ENCODE results near the gene DZIP3.
"Not testable (repeated sequence)": the region's sequence is repeated elsewhere in the genome, so short reads cannot be mapped to it uniquely, and the experiment has no call there.

The DZIP3 gene

GRCh38 chr3:108672701-108673100 is 83.2 kb downstream of the DZIP3 start:
- ATAC-seq (replicated peaks) (no peak), DNase-seq (no peak)
- Mint-ChIP-seq H3K27me3 (no peaks in the 10 kb centered on the region), H3K9me3 (no peaks in the 10 kb centered on the region), H3K36me3 (ENCODE audit: insufficient read depth) (peaks cover 6% of the 10 kb centered on the region), H3K4me3 (no peak overlapping the region), H3K27ac (no peak overlapping the region), H3K4me1 (ENCODE audit: low read depth in 2 of 2) (no peaks in the 10 kb centered on the region)

- no peaks in the 10 kb centered on the region for H3K27me3 Mint-ChIP-seq
- H3K36me3 Mint-ChIP-seq (ENCODE audit: insufficient read depth): peaks cover 6% of the 10 kb centered on the region
- no peaks in the 10 kb centered on the region for H3K9me3 Mint-ChIP-seq
- DNase-seq (no peak), ATAC-seq (replicated peaks) (no peak)
- H3K4me1 Mint-ChIP-seq (ENCODE audit: low read depth in 2 of 2): no peaks in the 10 kb centered on the region
- no peak overlapping the region for H3K27ac Mint-ChIP-seq
- no peak overlapping the region for H3K4me3 Mint-ChIP-seq
Measured at GRCh38 chr3:108673988-108674661, 84.6 kb downstream of the DZIP3 start.

GRCh38 chr3:108677811-108678210 is 88.3 kb downstream of the DZIP3 start:
- no peaks in the 10 kb centered on the region for H3K27me3 Mint-ChIP-seq
- ATAC-seq (replicated peaks) (no peak), DNase-seq (no peak)
- H3K9me3 Mint-ChIP-seq: no peaks in the 10 kb centered on the region
- H3K36me3 Mint-ChIP-seq (ENCODE audit: insufficient read depth): peaks cover 6% of the 10 kb centered on the region
- H3K4me3 Mint-ChIP-seq: no peak overlapping the region
- H3K27ac Mint-ChIP-seq: no peak overlapping the region
- H3K4me1 Mint-ChIP-seq (ENCODE audit: low read depth in 2 of 2): no peaks in the 10 kb centered on the region

- ATAC-seq (replicated peaks); H3K9me3 Mint-ChIP-seq; H3K27ac Mint-ChIP-seq; DNase-seq; H3K4me3 Mint-ChIP-seq; H3K27me3 Mint-ChIP-seq; H3K4me1 Mint-ChIP-seq (ENCODE audit: low read depth in 2 of 2): not testable (repeated sequence)
- H3K36me3 Mint-ChIP-seq (ENCODE audit: insufficient read depth): peaks cover 24% of the 10 kb centered on the region
Measured at GRCh38 chr3:108692286-108692685, 102.8 kb downstream of the DZIP3 start.

GRCh38 chr3:108698461-108698860 is 108.9 kb downstream of the DZIP3 start:
- H3K36me3 Mint-ChIP-seq (ENCODE audit: insufficient read depth): no peaks in the 10 kb centered on the region
- no peak overlapping the region for H3K27ac Mint-ChIP-seq
- peaks cover 0 to 3% of the 10 kb centered on the region in 2 donors for H3K9me3 Mint-ChIP-seq
- no peak for DNase-seq
- ATAC-seq (replicated peaks): no peak
- no peaks in the 10 kb centered on the region for H3K4me1 Mint-ChIP-seq (ENCODE audit: low read depth in 2 of 2)
- no peak overlapping the region for H3K4me3 Mint-ChIP-seq
- H3K27me3 Mint-ChIP-seq: no peaks in the 10 kb centered on the region

- no peaks in the 10 kb centered on the region for H3K36me3 Mint-ChIP-seq (ENCODE audit: insufficient read depth)
- H3K27me3 Mint-ChIP-seq: peaks cover 0 to 3% of the 10 kb centered on the region in 2 donors
- H3K4me3 Mint-ChIP-seq: no peak overlapping the region
- H3K27ac Mint-ChIP-seq: no peak overlapping the region
- no peaks in the 10 kb centered on the region for H3K4me1 Mint-ChIP-seq (ENCODE audit: low read depth in 2 of 2)
- ATAC-seq (replicated peaks): no peak
- H3K9me3 Mint-ChIP-seq: peaks cover 4 to 14% of the 10 kb centered on the region in 2 donors
- no peak for DNase-seq
Measured at GRCh38 chr3:108705045-108705444, 115.5 kb downstream of the DZIP3 start.

- ATAC-seq (replicated peaks) (no peak), DNase-seq (no peak)
- no peaks in the 10 kb centered on the region for H3K36me3 Mint-ChIP-seq (ENCODE audit: insufficient read depth)
- H3K9me3 Mint-ChIP-seq: no peaks in the 10 kb centered on the region
- H3K4me1 Mint-ChIP-seq (ENCODE audit: low read depth in 2 of 2): no peaks in the 10 kb centered on the region
- H3K27me3 Mint-ChIP-seq: peaks cover 9 to 17% of the 10 kb centered on the region in 2 donors
- no peak overlapping the region for H3K27ac Mint-ChIP-seq
- H3K4me3 Mint-ChIP-seq: no peak overlapping the region
Measured at GRCh38 chr3:108713009-108713516, 123.5 kb downstream of the DZIP3 start.

GRCh38 chr3:108713816-108714215 is 124.3 kb downstream of the DZIP3 start:
- no peaks in the 10 kb centered on the region for H3K36me3 Mint-ChIP-seq (ENCODE audit: insufficient read depth)
- peaks cover 9 to 17% of the 10 kb centered on the region in 2 donors for H3K27me3 Mint-ChIP-seq
- no peak overlapping the region for H3K27ac Mint-ChIP-seq
- no peaks in the 10 kb centered on the region for H3K9me3 Mint-ChIP-seq
- no peak for ATAC-seq (replicated peaks)
- DNase-seq: no peak
- H3K4me1 Mint-ChIP-seq (ENCODE audit: low read depth in 2 of 2): peaks cover 0 to under 1% of the 10 kb centered on the region in 2 donors
- H3K4me3 Mint-ChIP-seq: no peak overlapping the region

GRCh38 chr3:108718454-108718853 is 128.9 kb downstream of the DZIP3 start:
- no peak for ATAC-seq (replicated peaks)
- H3K36me3 Mint-ChIP-seq (ENCODE audit: insufficient read depth): no peaks in the 10 kb centered on the region
- no peak overlapping the region for H3K4me3 Mint-ChIP-seq
- DNase-seq: no peak
- peaks cover 9% of the 10 kb centered on the region in 2 donors for H3K27me3 Mint-ChIP-seq
- H3K4me1 Mint-ChIP-seq (ENCODE audit: low read depth in 2 of 2): peaks cover 10 to 15% of the 10 kb centered on the region in 2 donors
- H3K9me3 Mint-ChIP-seq: peaks cover 2 to 8% of the 10 kb centered on the region in 2 donors
- H3K27ac Mint-ChIP-seq: no peak overlapping the region

GRCh38 chr3:108719178-108719806 is 129.8 kb downstream of the DZIP3 start:
- Mint-ChIP-seq H3K27me3 (peaks cover 9% of the 10 kb centered on the region in 2 donors), H3K36me3 (ENCODE audit: insufficient read depth) (no peaks in the 10 kb centered on the region), H3K27ac (no peak overlapping the region), H3K4me1 (ENCODE audit: low read depth in 2 of 2) (peaks cover 10 to 15% of the 10 kb centered on the region in 2 donors), H3K9me3 (peaks cover 2 to 8% of the 10 kb centered on the region in 2 donors), H3K4me3 (no peak overlapping the region)
- ATAC-seq (replicated peaks) (no peak), DNase-seq (no peak)

GRCh38 chr3:108722724-108723123 is 133.2 kb downstream of the DZIP3 start:
- no peaks in the 10 kb centered on the region for H3K36me3 Mint-ChIP-seq (ENCODE audit: insufficient read depth)
- H3K4me1 Mint-ChIP-seq (ENCODE audit: low read depth in 2 of 2): peaks cover 10 to 15% of the 10 kb centered on the region in 2 donors
- H3K4me3 Mint-ChIP-seq: no peak overlapping the region
- peak in 1 of 3 experiments; percentile 5 for DNase-seq
- peaks cover 2 to 8% of the 10 kb centered on the region in 2 donors for H3K9me3 Mint-ChIP-seq
- no peaks in the 10 kb centered on the region for H3K27me3 Mint-ChIP-seq
- peak; percentile 76 for ATAC-seq (replicated peaks)
- H3K27ac Mint-ChIP-seq: peak overlapping the region; percentile 18 to 70

- Mint-ChIP-seq H3K36me3 (ENCODE audit: insufficient read depth) (no peaks in the 10 kb centered on the region), H3K27me3 (no peaks in the 10 kb centered on the region), H3K9me3 (peaks cover 2 to 8% of the 10 kb centered on the region in 2 donors), H3K4me1 (ENCODE audit: low read depth in 2 of 2) (peaks cover 10 to 13% of the 10 kb centered on the region in 2 donors), H3K27ac (no peak overlapping the region), H3K4me3 (no peak overlapping the region)
- DNase-seq (no peak), ATAC-seq (replicated peaks) (no peak)
Measured at GRCh38 chr3:108724101-108724500, 134.6 kb downstream of the DZIP3 start.

- DNase-seq: no peak
Measured at GRCh38 chr3:108728105-108728504, 138.6 kb downstream of the DZIP3 start.

GRCh38 chr3:108728934-108729333 is 139.4 kb downstream of the DZIP3 start:
- no peaks in the 10 kb centered on the region for H3K36me3 Mint-ChIP-seq (ENCODE audit: insufficient read depth)
- ATAC-seq (replicated peaks) (no peak), DNase-seq (no peak)
- no peak overlapping the region for H3K4me3 Mint-ChIP-seq
- H3K27ac Mint-ChIP-seq: no peak overlapping the region
- H3K4me1 Mint-ChIP-seq (ENCODE audit: low read depth in 2 of 2): no peaks in the 10 kb centered on the region
- no peaks in the 10 kb centered on the region for H3K27me3 Mint-ChIP-seq
- H3K9me3 Mint-ChIP-seq: no peaks in the 10 kb centered on the region

More at GRCh38 chr3:108728105-108728504, 138.6 kb downstream of the DZIP3 start:
- no peak overlapping the region for H3K4me3 Mint-ChIP-seq
- no peaks in the 10 kb centered on the region for H3K27me3 Mint-ChIP-seq
- H3K36me3 Mint-ChIP-seq (ENCODE audit: insufficient read depth): no peaks in the 10 kb centered on the region
- H3K4me1 Mint-ChIP-seq (ENCODE audit: low read depth in 2 of 2): peaks cover 3 to 4% of the 10 kb centered on the region in 2 donors
- no peak for ATAC-seq (replicated peaks)
- no peaks in the 10 kb centered on the region for H3K9me3 Mint-ChIP-seq
- H3K27ac Mint-ChIP-seq: no peak overlapping the region

Data from effector memory CD8-positive, alpha-beta T cell (primary cell).